Measurements from ENCODE around the gene IRGM. TPM values are rescaled to one million over a fixed set of nuclear protein-coding genes. Genes with fewer than 3 reads are reported as not detected.
"Not testable (repeated sequence)": the region's sequence is repeated elsewhere in the genome, so short reads cannot be mapped to it uniquely, and the experiment has no call there.

The IRGM gene
- total and polyA plus RNA-seq, 2 donors, result 0.28 to 1.6 TPM

DNA sequence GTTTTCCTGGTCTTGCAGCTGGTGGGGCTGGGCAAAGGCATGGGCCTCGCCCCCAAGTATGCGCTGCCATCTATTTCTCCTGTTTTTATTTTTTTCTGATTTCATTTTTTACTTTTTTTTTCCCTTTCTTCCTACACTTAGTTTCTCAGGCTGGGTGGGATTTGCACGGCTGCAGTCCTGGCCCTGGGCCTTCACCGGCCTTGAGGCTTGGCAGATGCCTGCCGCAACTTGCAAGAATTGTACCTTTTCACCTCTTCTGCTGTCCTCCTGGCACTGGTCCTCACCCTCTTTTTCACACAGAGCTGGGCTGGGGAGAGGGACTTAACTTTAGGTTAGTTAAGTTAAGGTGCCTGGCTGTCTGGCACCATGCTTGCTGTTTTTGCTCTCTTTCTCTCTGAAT, 10.3 kb upstream of the IRGM start:
- H3K4me1 ChIP-seq (ENCODE audit: control insufficient read depth in 2 of 2, insufficient read depth in 2 of 2, low read length in 2 of 2), result no peaks in the 10 kb centered on the region
- WGBS, result 90% methylated on average over 5 of the region's 5 CpGs
- H3K36me3 ChIP-seq (ENCODE audit: control insufficient read depth in 2 of 2, insufficient read depth in 2 of 2, low read length in 1 of 2), result no peaks in the 10 kb centered on the region
- DNase-seq (ENCODE audit: low read depth in 6 of 9, low spot score in 9 of 9), result no peak
- H3K27me3 ChIP-seq (ENCODE audit: control insufficient read depth in 2 of 2, insufficient read depth in 1 of 2, low read length in 1 of 2), result no peaks in the 10 kb centered on the region
- H3K4me3 ChIP-seq (ENCODE audit: low read length in 2 of 2), result no peak overlapping the region
- no peaks in the 10 kb centered on the region for H3K9me3 ChIP-seq (ENCODE audit: control insufficient read depth in 2 of 2, insufficient read depth in 1 of 2, low read length in 1 of 2)
- H3K27ac ChIP-seq (ENCODE audit: low read depth in 1 of 2, low read length in 1 of 2), result no peak overlapping the region

- WGBS, result 96% methylated on average over 3 of the region's 3 CpGs
- Histone ChIP-seq H3K36me3 (ENCODE audit: control insufficient read depth in 2 of 2, insufficient read depth in 2 of 2, low read length in 1 of 2) (no peaks in the 10 kb centered on the region), H3K27me3 (ENCODE audit: control insufficient read depth in 2 of 2, insufficient read depth in 1 of 2, low read length in 1 of 2) (no peaks in the 10 kb centered on the region), H3K4me3 (ENCODE audit: low read length in 2 of 2) (no peak overlapping the region), H3K9me3 (ENCODE audit: control insufficient read depth in 2 of 2, insufficient read depth in 1 of 2, low read length in 1 of 2) (no peaks in the 10 kb centered on the region), H3K4me1 (ENCODE audit: control insufficient read depth in 2 of 2, insufficient read depth in 2 of 2, low read length in 2 of 2) (no peaks in the 10 kb centered on the region), H3K27ac (ENCODE audit: low read depth in 1 of 2, low read length in 1 of 2) (no peak overlapping the region)
- no peak for DNase-seq (ENCODE audit: low read depth in 6 of 9, low spot score in 9 of 9)
Measured at GRCh38 chr5:150836703-150837102, 9.6 kb upstream of the IRGM start.

DNA sequence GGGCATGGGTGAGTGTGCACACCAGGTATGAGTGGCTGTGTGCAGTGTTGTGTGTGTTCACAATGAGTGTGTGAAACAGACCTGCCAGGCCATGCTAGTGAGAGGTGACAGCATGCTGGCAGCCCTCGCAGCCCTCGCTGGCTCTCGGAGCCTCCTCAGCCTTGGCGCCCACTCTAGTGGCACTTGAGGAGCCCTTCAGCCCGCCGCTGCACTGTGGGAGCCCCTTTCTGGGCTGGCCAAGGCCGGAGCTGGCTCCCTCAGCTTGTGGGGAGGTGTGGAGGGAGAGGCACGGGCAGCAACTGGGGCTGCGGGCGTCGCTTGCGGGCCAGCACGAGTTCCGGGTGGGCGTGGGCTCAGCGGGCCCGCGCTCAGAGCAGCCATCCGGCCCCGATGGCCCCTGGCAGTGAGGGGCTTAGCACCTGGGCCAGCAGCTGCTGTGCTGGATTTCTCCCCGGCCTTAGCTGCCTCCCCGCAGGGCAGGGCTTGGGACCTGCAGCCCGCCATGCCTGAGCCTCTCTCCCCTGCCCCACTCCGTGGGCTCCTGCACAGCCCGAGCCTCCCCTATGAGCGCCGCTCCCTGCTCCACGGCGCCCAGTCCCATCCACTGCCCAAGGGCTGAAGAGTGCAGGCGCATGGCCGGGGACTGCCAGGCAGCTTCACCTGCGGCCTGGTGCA, 999 bp upstream of the IRGM start:
- H3K4me1 ChIP-seq (ENCODE audit: control insufficient read depth in 2 of 2, insufficient read depth in 2 of 2, low read length in 2 of 2); H3K4me3 ChIP-seq (ENCODE audit: low read length in 2 of 2); DNase-seq (ENCODE audit: low read depth in 6 of 9, low spot score in 9 of 9); H3K36me3 ChIP-seq (ENCODE audit: control insufficient read depth in 2 of 2, insufficient read depth in 2 of 2, low read length in 1 of 2); H3K27me3 ChIP-seq (ENCODE audit: control insufficient read depth in 2 of 2, insufficient read depth in 1 of 2, low read length in 1 of 2); H3K9me3 ChIP-seq (ENCODE audit: control insufficient read depth in 2 of 2, insufficient read depth in 1 of 2, low read length in 1 of 2); H3K27ac ChIP-seq (ENCODE audit: low read depth in 1 of 2, low read length in 1 of 2): not testable (repeated sequence)
- WGBS, result 89% methylated on average over 32 of the region's 32 CpGs

- Histone ChIP-seq H3K36me3 (ENCODE audit: control insufficient read depth in 2 of 2, insufficient read depth in 2 of 2, low read length in 1 of 2) (no peaks in the 10 kb centered on the region), H3K9me3 (ENCODE audit: control insufficient read depth in 2 of 2, insufficient read depth in 1 of 2, low read length in 1 of 2) (no peaks in the 10 kb centered on the region), H3K27me3 (ENCODE audit: control insufficient read depth in 2 of 2, insufficient read depth in 1 of 2, low read length in 1 of 2) (no peaks in the 10 kb centered on the region), H3K27ac (ENCODE audit: low read depth in 1 of 2, low read length in 1 of 2) (no peak overlapping the region), H3K4me1 (ENCODE audit: control insufficient read depth in 2 of 2, insufficient read depth in 2 of 2, low read length in 2 of 2) (peaks cover 0 to 7% of the 10 kb centered on the region in 2 donors), H3K4me3 (ENCODE audit: low read length in 2 of 2) (peak overlapping the region in 1 of 2 donors; percentile 10)
- 24% methylated on average over 22 of the region's 22 CpGs for WGBS
- peak; percentile 58 to 93 (median 79) for DNase-seq (ENCODE audit: low read depth in 6 of 9, low spot score in 9 of 9)
Measured at GRCh38 chr5:150846654-150847333, 473 bp downstream of the IRGM start.

- WGBS, result 63% methylated on average over 5 of the region's 5 CpGs
- Histone ChIP-seq H3K27me3 (ENCODE audit: control insufficient read depth in 2 of 2, insufficient read depth in 1 of 2, low read length in 1 of 2) (no peaks in the 10 kb centered on the region), H3K36me3 (ENCODE audit: control insufficient read depth in 2 of 2, insufficient read depth in 2 of 2, low read length in 1 of 2) (no peaks in the 10 kb centered on the region), H3K9me3 (ENCODE audit: control insufficient read depth in 2 of 2, insufficient read depth in 1 of 2, low read length in 1 of 2) (no peaks in the 10 kb centered on the region), H3K4me3 (ENCODE audit: low read length in 2 of 2) (no peak overlapping the region), H3K4me1 (ENCODE audit: control insufficient read depth in 2 of 2, insufficient read depth in 2 of 2, low read length in 2 of 2) (peaks cover 0 to 7% of the 10 kb centered on the region in 2 donors), H3K27ac (ENCODE audit: low read depth in 1 of 2, low read length in 1 of 2) (no peak overlapping the region)
- DNase-seq (ENCODE audit: low read depth in 6 of 9, low spot score in 9 of 9), result no peak
Measured at GRCh38 chr5:150847334-150847695, 994 bp downstream of the IRGM start.

- WGBS, result 91% methylated on average over 4 of the region's 4 CpGs
Measured at GRCh38 chr5:150848271-150848670, 1.9 kb downstream of the IRGM start.

DNA sequence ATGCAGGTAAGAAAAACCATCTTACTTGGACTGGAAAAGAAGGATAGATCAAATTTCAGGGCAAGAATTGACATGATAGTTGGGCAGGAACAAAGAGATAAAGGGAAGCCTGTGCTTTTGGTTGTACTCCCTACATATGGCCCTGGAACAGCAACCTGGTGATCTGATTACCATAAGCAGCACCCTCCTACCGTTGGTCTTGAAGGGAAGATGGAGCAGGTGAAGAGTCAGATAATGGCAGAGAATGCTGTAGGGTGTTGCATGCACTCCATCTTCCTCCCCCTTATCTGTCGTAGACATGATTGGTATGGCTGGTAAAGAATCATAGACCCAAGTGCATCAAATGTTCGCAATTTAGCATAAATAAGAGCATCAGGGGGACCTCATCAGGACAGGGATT, 4.7 kb downstream of the IRGM start:
- H3K9me3 ChIP-seq (ENCODE audit: control insufficient read depth in 2 of 2, insufficient read depth in 1 of 2, low read length in 1 of 2), result no peaks in the 10 kb centered on the region
- no peak overlapping the region for H3K4me3 ChIP-seq (ENCODE audit: low read length in 2 of 2)
- no peaks in the 10 kb centered on the region for H3K27me3 ChIP-seq (ENCODE audit: control insufficient read depth in 2 of 2, insufficient read depth in 1 of 2, low read length in 1 of 2)
- 72% methylated on average over 3 of the region's 3 CpGs for WGBS
- DNase-seq (ENCODE audit: low read depth in 6 of 9, low spot score in 9 of 9), result peak in 1 of 9 donors; percentile 3
- peaks cover 0 to 7% of the 10 kb centered on the region in 2 donors for H3K4me1 ChIP-seq (ENCODE audit: control insufficient read depth in 2 of 2, insufficient read depth in 2 of 2, low read length in 2 of 2)
- H3K36me3 ChIP-seq (ENCODE audit: control insufficient read depth in 2 of 2, insufficient read depth in 2 of 2, low read length in 1 of 2), result no peaks in the 10 kb centered on the region
- no peak overlapping the region for H3K27ac ChIP-seq (ENCODE audit: low read depth in 1 of 2, low read length in 1 of 2)

More at GRCh38 chr5:150848271-150848670, 1.9 kb downstream of the IRGM start:
- no peaks in the 10 kb centered on the region for H3K27me3 ChIP-seq (ENCODE audit: control insufficient read depth in 2 of 2, insufficient read depth in 1 of 2, low read length in 1 of 2)
- no peak overlapping the region for H3K27ac ChIP-seq (ENCODE audit: low read depth in 1 of 2, low read length in 1 of 2)
- H3K4me1 ChIP-seq (ENCODE audit: control insufficient read depth in 2 of 2, insufficient read depth in 2 of 2, low read length in 2 of 2), result peaks cover 0 to 7% of the 10 kb centered on the region in 2 donors
- H3K36me3 ChIP-seq (ENCODE audit: control insufficient read depth in 2 of 2, insufficient read depth in 2 of 2, low read length in 1 of 2), result no peaks in the 10 kb centered on the region
- no peak overlapping the region for H3K4me3 ChIP-seq (ENCODE audit: low read length in 2 of 2)
- H3K9me3 ChIP-seq (ENCODE audit: control insufficient read depth in 2 of 2, insufficient read depth in 1 of 2, low read length in 1 of 2), result no peaks in the 10 kb centered on the region
- no peak for DNase-seq (ENCODE audit: low read depth in 6 of 9, low spot score in 9 of 9)

- DNase-seq (ENCODE audit: low read depth in 6 of 9, low spot score in 9 of 9), result no peak
- H3K27ac ChIP-seq (ENCODE audit: low read depth in 1 of 2, low read length in 1 of 2), result no peak overlapping the region
- no peaks in the 10 kb centered on the region for H3K27me3 ChIP-seq (ENCODE audit: control insufficient read depth in 2 of 2, insufficient read depth in 1 of 2, low read length in 1 of 2)
- H3K9me3 ChIP-seq (ENCODE audit: control insufficient read depth in 2 of 2, insufficient read depth in 1 of 2, low read length in 1 of 2), result no peaks in the 10 kb centered on the region
- 98% methylated on average over 2 of the region's 2 CpGs for WGBS
- no peaks in the 10 kb centered on the region for H3K36me3 ChIP-seq (ENCODE audit: control insufficient read depth in 2 of 2, insufficient read depth in 2 of 2, low read length in 1 of 2)
- no peaks in the 10 kb centered on the region for H3K4me1 ChIP-seq (ENCODE audit: control insufficient read depth in 2 of 2, insufficient read depth in 2 of 2, low read length in 2 of 2)
- H3K4me3 ChIP-seq (ENCODE audit: low read length in 2 of 2), result no peak overlapping the region
Measured at GRCh38 chr5:150853561-150853960, 7.2 kb downstream of the IRGM start.

- 91% methylated on average over 3 of the region's 3 CpGs for WGBS
Measured at GRCh38 chr5:150856700-150857099, 10.4 kb downstream of the IRGM start.

More at GRCh38 chr5:150856700-150857099, 10.4 kb downstream of the IRGM start:
- not testable (repeated sequence) for DNase-seq (ENCODE audit: low read depth in 6 of 9, low spot score in 9 of 9); H3K27me3 ChIP-seq (ENCODE audit: control insufficient read depth in 2 of 2, insufficient read depth in 1 of 2, low read length in 1 of 2); H3K4me3 ChIP-seq (ENCODE audit: low read length in 2 of 2); H3K36me3 ChIP-seq (ENCODE audit: control insufficient read depth in 2 of 2, insufficient read depth in 2 of 2, low read length in 1 of 2); H3K4me1 ChIP-seq (ENCODE audit: control insufficient read depth in 2 of 2, insufficient read depth in 2 of 2, low read length in 2 of 2); H3K9me3 ChIP-seq (ENCODE audit: control insufficient read depth in 2 of 2, insufficient read depth in 1 of 2, low read length in 1 of 2); H3K27ac ChIP-seq (ENCODE audit: low read depth in 1 of 2, low read length in 1 of 2)

Measured in thymus (tissue), 11 donors.